ENCODE measurements around the gene GOSR2. TPM values are rescaled to one million over a fixed set of nuclear protein-coding genes. Genes with fewer than 3 reads are reported as not detected.

Gene GOSR2
- total and polyA plus RNA-seq, 9 of the 15 experiments (the other 6 are each of a cell fraction or from before 2014, with no cell fraction given) = 32.7 to 96.3 (median 48.9) TPM

DNA sequence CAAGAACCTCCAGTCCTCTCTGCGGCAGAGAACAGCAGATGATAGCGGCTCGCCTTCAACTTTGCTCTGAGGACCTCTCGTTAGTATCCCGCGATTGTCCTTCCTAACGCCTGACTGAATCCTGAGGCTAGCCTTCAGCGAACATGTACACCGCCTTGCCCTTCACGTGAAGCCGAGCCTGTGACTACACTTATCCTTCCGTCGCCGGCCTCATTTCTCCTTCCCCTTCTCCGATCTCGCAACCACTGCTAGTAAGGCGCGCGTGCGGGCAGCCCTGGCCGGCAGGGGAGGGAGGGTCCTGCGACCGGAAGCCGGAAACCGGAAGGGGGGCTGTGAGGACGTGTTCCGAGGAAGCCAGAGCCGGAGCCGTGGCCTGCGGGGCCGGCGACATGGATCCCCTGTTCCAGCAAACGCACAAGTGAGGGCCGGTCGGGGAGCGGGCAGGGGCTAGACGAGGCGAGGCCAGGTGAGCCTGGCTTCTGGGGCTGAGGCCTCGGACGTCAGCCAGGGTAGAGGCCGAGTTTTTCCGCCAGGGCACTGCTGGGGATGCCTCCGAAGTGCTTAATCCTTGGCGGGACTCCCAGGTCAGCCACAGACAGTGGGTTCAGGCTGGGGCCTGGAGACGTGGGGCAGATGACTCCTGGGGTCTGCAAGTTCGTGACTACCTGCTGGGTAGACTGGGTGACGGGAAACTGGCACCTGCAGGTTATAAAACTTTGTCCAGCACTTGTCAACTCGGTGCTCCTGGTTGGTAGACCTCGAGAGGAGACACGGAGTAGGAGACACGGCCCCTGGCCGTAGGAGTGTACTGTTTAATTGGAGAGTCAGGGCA is at the start of gene GOSR2 (continued):
- TF ChIP-seq, protein P1, sequence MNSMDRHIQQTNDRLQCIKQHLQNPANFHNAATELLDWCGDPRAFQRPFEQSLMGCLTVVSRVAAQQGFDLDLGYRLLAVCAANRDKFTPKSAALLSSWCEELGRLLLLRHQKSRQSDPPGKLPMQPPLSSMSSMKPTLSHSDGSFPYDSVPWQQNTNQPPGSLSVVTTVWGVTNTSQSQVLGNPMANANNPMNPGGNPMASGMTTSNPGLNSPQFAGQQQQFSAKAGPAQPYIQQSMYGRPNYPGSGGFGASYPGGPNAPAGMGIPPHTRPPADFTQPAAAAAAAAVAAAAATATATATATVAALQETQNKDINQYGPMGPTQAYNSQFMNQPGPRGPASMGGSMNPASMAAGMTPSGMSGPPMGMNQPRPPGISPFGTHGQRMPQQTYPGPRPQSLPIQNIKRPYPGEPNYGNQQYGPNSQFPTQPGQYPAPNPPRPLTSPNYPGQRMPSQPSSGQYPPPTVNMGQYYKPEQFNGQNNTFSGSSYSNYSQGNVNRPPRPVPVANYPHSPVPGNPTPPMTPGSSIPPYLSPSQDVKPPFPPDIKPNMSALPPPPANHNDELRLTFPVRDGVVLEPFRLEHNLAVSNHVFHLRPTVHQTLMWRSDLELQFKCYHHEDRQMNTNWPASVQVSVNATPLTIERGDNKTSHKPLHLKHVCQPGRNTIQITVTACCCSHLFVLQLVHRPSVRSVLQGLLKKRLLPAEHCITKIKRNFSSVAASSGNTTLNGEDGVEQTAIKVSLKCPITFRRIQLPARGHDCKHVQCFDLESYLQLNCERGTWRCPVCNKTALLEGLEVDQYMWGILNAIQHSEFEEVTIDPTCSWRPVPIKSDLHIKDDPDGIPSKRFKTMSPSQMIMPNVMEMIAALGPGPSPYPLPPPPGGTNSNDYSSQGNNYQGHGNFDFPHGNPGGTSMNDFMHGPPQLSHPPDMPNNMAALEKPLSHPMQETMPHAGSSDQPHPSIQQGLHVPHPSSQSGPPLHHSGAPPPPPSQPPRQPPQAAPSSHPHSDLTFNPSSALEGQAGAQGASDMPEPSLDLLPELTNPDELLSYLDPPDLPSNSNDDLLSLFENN (IDR thresholded peaks at IDR 0.05; ENCODE audit: low read depth in 2 of 2, low read length in 2 of 2) = peak in 1 of 2 experiments; percentile 74; a peak in 1 of 4 replicates
- 0 out of 4 replicates have a peak, but pooled peaks of 1 of the 2 experiments have one; percentile 17 for TF ChIP-seq FOXK2 (conservative IDR thresholded peaks at IDR 0.05 in 1 of 2, IDR thresholded peaks at IDR 0.05 in 1 of 2; ENCODE audit: low read depth in 2 of 2)
- 0 out of 2 replicates have a peak, but pooled peaks have one; percentile 35 for TF ChIP-seq ZNF197 (CRISPR knock-in tag; IDR thresholded peaks at IDR 0.05; ENCODE audit: low read depth)
- no peak for TF ChIP-seq ZNF431 (CRISPR knock-in tag; IDR thresholded peaks at IDR 0.05)
- no peak for TF ChIP-seq ZNF3 (CRISPR knock-in tag; IDR thresholded peaks at IDR 0.05)
- TF ChIP-seq PTTG1 (tag; IDR thresholded peaks at IDR 0.05; ENCODE audit: low read depth) = no peak
- TF ChIP-seq SOX6 (IDR thresholded peaks at IDR 0.05) = 0 out of 2 replicates have a peak, but pooled peaks have one; percentile 26
- TF ChIP-seq SREBF2 (CRISPR knock-in tag; IDR thresholded peaks at IDR 0.05) = no peak; the same call in 1 of the 2 replicates
- TF ChIP-seq RCOR1 (IDR thresholded peaks at IDR 0.05; ENCODE audit: borderline replicate concordance in 1 of 2, low read depth in 2 of 2, low read length in 2 of 2) = no peak
- TF ChIP-seq, protein P2, sequence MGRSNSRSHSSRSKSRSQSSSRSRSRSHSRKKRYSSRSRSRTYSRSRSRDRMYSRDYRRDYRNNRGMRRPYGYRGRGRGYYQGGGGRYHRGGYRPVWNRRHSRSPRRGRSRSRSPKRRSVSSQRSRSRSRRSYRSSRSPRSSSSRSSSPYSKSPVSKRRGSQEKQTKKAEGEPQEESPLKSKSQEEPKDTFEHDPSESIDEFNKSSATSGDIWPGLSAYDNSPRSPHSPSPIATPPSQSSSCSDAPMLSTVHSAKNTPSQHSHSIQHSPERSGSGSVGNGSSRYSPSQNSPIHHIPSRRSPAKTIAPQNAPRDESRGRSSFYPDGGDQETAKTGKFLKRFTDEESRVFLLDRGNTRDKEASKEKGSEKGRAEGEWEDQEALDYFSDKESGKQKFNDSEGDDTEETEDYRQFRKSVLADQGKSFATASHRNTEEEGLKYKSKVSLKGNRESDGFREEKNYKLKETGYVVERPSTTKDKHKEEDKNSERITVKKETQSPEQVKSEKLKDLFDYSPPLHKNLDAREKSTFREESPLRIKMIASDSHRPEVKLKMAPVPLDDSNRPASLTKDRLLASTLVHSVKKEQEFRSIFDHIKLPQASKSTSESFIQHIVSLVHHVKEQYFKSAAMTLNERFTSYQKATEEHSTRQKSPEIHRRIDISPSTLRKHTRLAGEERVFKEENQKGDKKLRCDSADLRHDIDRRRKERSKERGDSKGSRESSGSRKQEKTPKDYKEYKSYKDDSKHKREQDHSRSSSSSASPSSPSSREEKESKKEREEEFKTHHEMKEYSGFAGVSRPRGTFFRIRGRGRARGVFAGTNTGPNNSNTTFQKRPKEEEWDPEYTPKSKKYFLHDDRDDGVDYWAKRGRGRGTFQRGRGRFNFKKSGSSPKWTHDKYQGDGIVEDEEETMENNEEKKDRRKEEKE (IDR thresholded peaks at IDR 0.05; ENCODE audit: borderline replicate concordance in 1 of 2, control insufficient read depth in 1 of 2, low read depth in 2 of 2, low read length in 1 of 2) = peak; percentile 12 to 26; a peak in 2 of 4 replicates
- TF ChIP-seq ZFP1 (CRISPR knock-in tag; IDR thresholded peaks at IDR 0.05) = no peak
- TF ChIP-seq ZNF146 (CRISPR knock-in tag; IDR thresholded peaks at IDR 0.05; ENCODE audit: unreplicated experiment) = no peak
- peak; percentile 61; the same call in 1 of the 2 replicates for TF ChIP-seq E2F1 (CRISPR knock-in tag; IDR thresholded peaks at IDR 0.05)
- TF ChIP-seq NCOA6 (IDR thresholded peaks at IDR 0.05) = no peak
- TF ChIP-seq POLR2G (IDR thresholded peaks at IDR 0.05; ENCODE audit: low read depth, low read length) = peak; percentile 100
